Upper lobe of left lung (tissue), 4 donors: ENCODE data around the gene CXCL11.

Source experiments
- CTCF ChIP-seq, 6 experiments: fragments of 450-650 bp in 4 of 6; fragments of 200-600 bp in 2 of 6; sonication (generic) in 2 of 6; IDR thresholded peaks; one replicate each; pipeline ENCODE4 v1.5.1; 2016 to 2019; ENCODE audit warnings: antibody characterized with exemption in 6 of 6
- EP300 ChIP-seq, 4 donors: sonication (generic); formaldehyde crosslinking; IDR thresholded peaks; one replicate each; pipeline ENCODE4 v1.5.1; 2017; ENCODE audit warnings: antibody characterized with exemption in 4 of 4, control low read depth in 2 of 4
- POLR2A ChIP-seq, 4 donors: fragments of 450-650 bp; IDR thresholded peaks; one replicate each; pipeline ENCODE4 v1.5.1; 2016 to 2017; ENCODE audit warnings: antibody characterized with exemption in 4 of 4, mild to moderate bottlenecking in 2 of 4
- POLR2AphosphoS5 ChIP-seq, 2 donors: sonication (generic); formaldehyde crosslinking; IDR thresholded peaks; one replicate each; pipeline ENCODE4 v1.5.1; 2017; ENCODE audit warnings: antibody characterized with exemption in 2 of 2

- no peak for TF ChIP-seq POLR2AphosphoS5 (IDR thresholded peaks at IDR 0.05)
- no peak for TF ChIP-seq CTCF (IDR thresholded peaks at IDR 0.05)
- TF ChIP-seq POLR2A (IDR thresholded peaks at IDR 0.05): no peak
- TF ChIP-seq EP300 (IDR thresholded peaks at IDR 0.05): no peak
These were observed 19.1 kb upstream of the CXCL11 start for GRCh38 chr4:76055016-76055415.
